Immature natural killer cell (primary cell): ENCODE measurements around the gene MED9. TPM values are rescaled to one million over a fixed set of nuclear protein-coding genes. Genes with fewer than 3 reads are reported as not detected.

Source experiments
- DNase-seq, 3 donors: peaks; one replicate each; pipeline ENCODE4 v3.0.0; 2022; ENCODE audit warnings: mixed read lengths in 1 of 3
- H3K27ac Mint-ChIP-seq, 6 donors: one replicate each; pipeline ENCODE4 v1.8.0; 2020; ENCODE audit warnings: mixed read lengths in 6 of 6, mild to moderate bottlenecking in 5 of 6, inconsistent platforms in 4 of 6, moderate library complexity in 3 of 6
- H3K27me3 Mint-ChIP-seq, 3 donors: one replicate each; pipeline ENCODE4 v1.8.0; 2020 to 2021; ENCODE audit warnings: low read depth in 3 of 3, mild to moderate bottlenecking in 3 of 3, mixed read lengths in 3 of 3, moderate library complexity in 3 of 3, inconsistent platforms in 1 of 3
- H3K36me3 Mint-ChIP-seq, 3 donors: one replicate each; pipeline ENCODE4 v1.8.0; 2020; ENCODE audit warnings: mixed read lengths in 3 of 3, inconsistent platforms in 2 of 3, mild to moderate bottlenecking in 2 of 3
- H3K4me1 Mint-ChIP-seq, 2 donors: one replicate each; pipeline ENCODE4 v1.8.0; 2020; ENCODE audit warnings: inconsistent platforms in 2 of 2, mild to moderate bottlenecking in 2 of 2, mixed read lengths in 2 of 2, moderate library complexity in 1 of 2
- H3K4me3 Mint-ChIP-seq, 5 donors: one replicate each; pipeline ENCODE4 v1.8.0; 2020; ENCODE audit warnings: mild to moderate bottlenecking in 5 of 5, mixed read lengths in 5 of 5, inconsistent platforms in 3 of 5, moderate library complexity in 3 of 5
- H3K9me3 Mint-ChIP-seq, 6 donors: one replicate each; pipeline ENCODE4 v1.8.0; 2020; ENCODE audit warnings: mild to moderate bottlenecking in 6 of 6, mixed read lengths in 6 of 6, inconsistent platforms in 4 of 6, moderate library complexity in 3 of 6
- polyA plus RNA-seq, 3 donors: library from polyadenylated mRNA; unstranded; fragments of 300-500 nt; fragmentation: Illumina TruSeq; gene quantifications; one replicate each; pipeline ENCODE4 v1.2.3, GENCODE V29; 2021

MED9 gene
- polyA plus RNA-seq, 3 donors from 2014 or later: 10.9 to 21.5 (median 14.0) TPM

- Mint-ChIP-seq H3K36me3 (no peaks in the 10 kb centered on the region), H3K27me3 (peaks cover 0 to 1% (median 0%) of the 10 kb centered on the region in 3 donors), H3K4me3 (no peak overlapping the region), H3K4me1 (no peaks in the 10 kb centered on the region), H3K27ac (no peak overlapping the region), H3K9me3 (no peaks in the 10 kb centered on the region)
- DNase-seq: no peak
Measured at GRCh38 chr17:17540935-17541639, 64.3 kb downstream of the MED9 start.

- Mint-ChIP-seq H3K27me3 (peaks cover 0 to 1% (median 0%) of the 10 kb centered on the region in 3 donors), H3K9me3 (no peaks in the 10 kb centered on the region), H3K4me1 (no peaks in the 10 kb centered on the region), H3K27ac (no peak overlapping the region), H3K4me3 (no peak overlapping the region), H3K36me3 (no peaks in the 10 kb centered on the region)
- DNase-seq: no peak
Measured at GRCh38 chr17:17541640-17542001, 64.8 kb downstream of the MED9 start.

Other genes with a start within 250 kb of the MED9 start
- 1 to 10 TPM; 1.4 to 6.6 (median 5.9) TPM for gene FLCN, start 239.8 kb upstream of the MED9 start, polyA plus RNA-seq
- gene COPS3, start 195.8 kb upstream of the MED9 start, polyA plus RNA-seq: 100 to 1,000 TPM in 1 of 3 donors, 10 to 100 TPM in 2; 93.7 to 120 (median 95.9) TPM
- 1 to 10 TPM; 3.2 to 4.6 (median 3.3) TPM for gene NT5M, start 173.6 kb upstream of the MED9 start, polyA plus RNA-seq
- gene RASD1, start 19.4 kb downstream of the MED9 start, polyA plus RNA-seq: 1 to 10 TPM in 1 of 3 donors, under 1 TPM in 2; 0.43 to 1.2 (median 0.96) TPM
- gene PEMT, start 114.7 kb downstream of the MED9 start, polyA plus RNA-seq: 10 to 100 TPM; 18.0 to 41.6 (median 31.4) TPM
- 1 to 10 TPM; 1.5 to 6.2 (median 2.0) TPM for gene RAI1, start 204.5 kb downstream of the MED9 start, polyA plus RNA-seq